Stimulated activated CD4-positive, alpha-beta T cell treated with anti-CD3 and anti-CD28 coated beads, Interleukin-2, amount 100 ng/mL, for 4 hours (primary cell): Measurements from ENCODE around the gene ARHGEF19.
"Not testable (repeated sequence)": the region's sequence is repeated elsewhere in the genome, so short reads cannot be mapped to it uniquely, and the experiment has no call there.

ENCODE experiments used
- DNase-seq: peaks from one replicate; pipeline ENCODE4 v3.0.0-alpha.2; 2020; ENCODE audit warnings: low read depth

Gene ARHGEF19

GRCh38 chr1:16212251-16212961 lies at the start of gene ARHGEF19:
Gene ARHGEF19 (minus strand): TSS chr1:16212652. CDS start chr1:16209054, 3,598 bp downstream.
- no peak for DNase-seq

GRCh38 chr1:16262067-16262466 lies 49.6 kb upstream of the ARHGEF19 start:
- no peak for DNase-seq

- no peak for DNase-seq
These were observed 48.4 kb upstream of the ARHGEF19 start for GRCh38 chr1:16260814-16261213.

- DNase-seq = no peak
These were observed 46.2 kb upstream of the ARHGEF19 start for GRCh38 chr1:16258591-16259135.

GRCh38 chr1:16257968-16258367 lies 45.5 kb upstream of the ARHGEF19 start:
- DNase-seq = no peak

- not testable (repeated sequence) for DNase-seq
These were observed 45.1 kb upstream of the ARHGEF19 start for GRCh38 chr1:16257556-16257955.

- DNase-seq = no peak
These were observed 44.0 kb upstream of the ARHGEF19 start for GRCh38 chr1:16256478-16256877.

GRCh38 chr1:16254263-16254928 lies 41.9 kb upstream of the ARHGEF19 start:
- DNase-seq = no peak

- DNase-seq = no peak
These were observed 41.0 kb upstream of the ARHGEF19 start for GRCh38 chr1:16253332-16253922.

- DNase-seq = no peak
These were observed 40.5 kb upstream of the ARHGEF19 start for GRCh38 chr1:16252912-16253311.

GRCh38 chr1:16251381-16251780 lies 38.9 kb upstream of the ARHGEF19 start:
- no peak for DNase-seq

GRCh38 chr1:16250524-16251251 lies 38.2 kb upstream of the ARHGEF19 start:
- DNase-seq = no peak

GRCh38 chr1:16249596-16250241 lies 37.3 kb upstream of the ARHGEF19 start:
- DNase-seq = no peak

- DNase-seq = no peak
These were observed 36.4 kb upstream of the ARHGEF19 start for GRCh38 chr1:16248603-16249516.

GRCh38 chr1:16248007-16248436 lies 35.6 kb upstream of the ARHGEF19 start:
- DNase-seq = no peak

GRCh38 chr1:16247441-16247840 lies 35.0 kb upstream of the ARHGEF19 start:
- DNase-seq = no peak

- DNase-seq = no peak
These were observed 34.5 kb upstream of the ARHGEF19 start for GRCh38 chr1:16246961-16247360.

GRCh38 chr1:16246239-16246638 lies 33.8 kb upstream of the ARHGEF19 start:
- DNase-seq = not testable (repeated sequence)

- no peak for DNase-seq
These were observed 33.2 kb upstream of the ARHGEF19 start for GRCh38 chr1:16245476-16246196.
